K562 (cell line): ENCODE results near the gene DYRK2.

Experiments used
- CHD4 ChIP-seq: fragments of 200-600 bp; sonication (generic); IDR thresholded peaks from 3 replicates; pipeline ENCODE4 v1.6.1; 2012; ENCODE audit warnings: low read depth, mild to moderate bottlenecking, mixed read lengths, low read length, inconsistent platforms; ENCODE audit not compliant: insufficient read depth, insufficient replicate concordance, poor library complexity, severe bottlenecking
- CTCF ChIP-seq, 3 experiments: IDR thresholded peaks in 2 of 3; conservative IDR thresholded peaks in 1 of 3; 2 replicates each; pipeline ENCODE4 v1.5.1; 2011 to 2012; ENCODE audit warnings: low read length in 3 of 3, mild to moderate bottlenecking in 3 of 3, control low read depth in 2 of 3, improper control_type of control experiment in 1 of 3, inconsistent platforms in 1 of 3, low read depth in 1 of 3, mixed read lengths in 1 of 3, moderate library complexity in 1 of 3; ENCODE audit not compliant: insufficient read depth in 2 of 3
- DPF2 ChIP-seq: fragments of 450-650 bp; IDR thresholded peaks from 2 replicates; pipeline ENCODE4 v1.6.1; 2016
- EP400 ChIP-seq: fragments of 450-650 bp; IDR thresholded peaks from 2 replicates; pipeline ENCODE4 v1.6.1; 2017; ENCODE audit warnings: antibody characterized with exemption, mild to moderate bottlenecking, moderate library complexity
- ETV6 ChIP-seq, 3 experiments: fragments of 150-350 bp in 1 of 3; sonication (generic) in 1 of 3; formaldehyde crosslinking in 1 of 3; IDR thresholded peaks; 2 replicates each; pipeline versions ENCODE4 v1.6.1 to v1.8.0; 2014 to 2022; ENCODE audit warnings: borderline replicate concordance in 2 of 3, low read depth in 2 of 3, antibody characterized with exemption in 1 of 3, low read length in 1 of 3, mild to moderate bottlenecking in 1 of 3, missing genetic modification reagents in 1 of 3
- NFE2L1 ChIP-seq: fragments of 450-650 bp; IDR thresholded peaks from 2 replicates; pipeline ENCODE4 v1.6.1; 2016; ENCODE audit warnings: missing genetic modification characterization, low read depth, mild to moderate bottlenecking, missing compliant biosample characterization, moderate library complexity, borderline replicate concordance
- WHSC1 ChIP-seq: IDR thresholded peaks from one replicate; pipeline ENCODE4 v1.6.1; 2012; ENCODE audit warnings: low read length, control low read depth, inconsistent platforms
- TF ChIP-seq, protein P1 (sequence below): sonication (generic); formaldehyde crosslinking; IDR thresholded peaks from 2 replicates; pipeline ENCODE4 v1.4.0; 2020; ENCODE audit warnings: mild to moderate bottlenecking, missing genetic modification reagents

- TF ChIP-seq ETV6 (IDR thresholded peaks at IDR 0.05; ENCODE audit: borderline replicate concordance in 1 of 2, low read depth in 2 of 2, low read length in 1 of 2) (no peak), ETV6 (CRISPR knock-in tag; IDR thresholded peaks at IDR 0.05; ENCODE audit: borderline replicate concordance) (no peak), CHD4 (no peak), NFE2L1 (no peak), DPF2 (no peak), WHSC1 (no peak), CTCF (IDR thresholded peaks at IDR 0.05 in 2 of 3, conservative IDR thresholded peaks at IDR 0.05 in 1 of 3; ENCODE audit: insufficient read depth in 2 of 3, low read depth in 1 of 3, low read length in 3 of 3) (no peak), EP400 (no peak)
- TF ChIP-seq, protein P1, sequence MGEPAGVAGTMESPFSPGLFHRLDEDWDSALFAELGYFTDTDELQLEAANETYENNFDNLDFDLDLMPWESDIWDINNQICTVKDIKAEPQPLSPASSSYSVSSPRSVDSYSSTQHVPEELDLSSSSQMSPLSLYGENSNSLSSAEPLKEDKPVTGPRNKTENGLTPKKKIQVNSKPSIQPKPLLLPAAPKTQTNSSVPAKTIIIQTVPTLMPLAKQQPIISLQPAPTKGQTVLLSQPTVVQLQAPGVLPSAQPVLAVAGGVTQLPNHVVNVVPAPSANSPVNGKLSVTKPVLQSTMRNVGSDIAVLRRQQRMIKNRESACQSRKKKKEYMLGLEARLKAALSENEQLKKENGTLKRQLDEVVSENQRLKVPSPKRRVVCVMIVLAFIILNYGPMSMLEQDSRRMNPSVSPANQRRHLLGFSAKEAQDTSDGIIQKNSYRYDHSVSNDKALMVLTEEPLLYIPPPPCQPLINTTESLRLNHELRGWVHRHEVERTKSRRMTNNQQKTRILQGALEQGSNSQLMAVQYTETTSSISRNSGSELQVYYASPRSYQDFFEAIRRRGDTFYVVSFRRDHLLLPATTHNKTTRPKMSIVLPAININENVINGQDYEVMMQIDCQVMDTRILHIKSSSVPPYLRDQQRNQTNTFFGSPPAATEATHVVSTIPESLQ (CRISPR knock-in tag): no peak
Measured at GRCh38 chr12:67658486-67658885, 9.9 kb downstream of the DYRK2 start.
